Measurements from ENCODE around the gene CACNA1A.
A peak's percentile ranks its signal among the peaks of the same experiment; 100 is the strongest.

CACNA1A gene

DNA sequence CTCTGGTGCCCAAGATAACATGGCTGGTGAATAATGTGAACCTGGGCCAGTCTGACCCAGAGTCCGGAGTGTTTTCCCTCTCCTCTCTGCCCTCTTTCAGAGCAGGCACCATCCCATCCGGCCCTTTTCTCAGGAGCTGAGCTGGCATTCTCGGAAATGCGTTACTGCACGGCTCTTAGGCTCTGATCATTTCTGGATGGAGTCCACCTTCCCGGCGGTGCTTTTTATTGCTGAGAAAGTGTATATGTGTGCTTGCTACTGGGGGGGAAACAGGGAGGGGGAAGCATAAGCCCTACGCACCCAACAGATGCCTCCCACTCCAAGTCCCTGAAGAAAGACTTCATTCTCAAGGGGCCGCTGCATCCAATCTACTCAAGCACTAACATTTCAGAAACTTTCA, 6.6 kb downstream of the CACNA1A start:
- no peak for DNase-seq (ENCODE audit: low read depth)
- H3K4me3 ChIP-seq (ENCODE audit: low read depth, low read length): no peak overlapping the region
- TF ChIP-seq CTCF (conservative IDR thresholded peaks at IDR 0.05; ENCODE audit: low read depth, low read length): no peak

- no peak for DNase-seq (ENCODE audit: low read depth)
- H3K4me3 ChIP-seq (ENCODE audit: low read depth, low read length): no peak overlapping the region
- TF ChIP-seq CTCF (conservative IDR thresholded peaks at IDR 0.05; ENCODE audit: low read depth, low read length): no peak
Observed at GRCh38 chr19:13493516-13494310, 12.6 kb downstream of the CACNA1A start.

- H3K4me3 ChIP-seq (ENCODE audit: low read depth, low read length): no peak overlapping the region
- peak; percentile 17 for DNase-seq (ENCODE audit: low read depth)
- TF ChIP-seq CTCF (conservative IDR thresholded peaks at IDR 0.05; ENCODE audit: low read depth, low read length): no peak
Observed at GRCh38 chr19:13492128-13492527, 14.2 kb downstream of the CACNA1A start.

DNA sequence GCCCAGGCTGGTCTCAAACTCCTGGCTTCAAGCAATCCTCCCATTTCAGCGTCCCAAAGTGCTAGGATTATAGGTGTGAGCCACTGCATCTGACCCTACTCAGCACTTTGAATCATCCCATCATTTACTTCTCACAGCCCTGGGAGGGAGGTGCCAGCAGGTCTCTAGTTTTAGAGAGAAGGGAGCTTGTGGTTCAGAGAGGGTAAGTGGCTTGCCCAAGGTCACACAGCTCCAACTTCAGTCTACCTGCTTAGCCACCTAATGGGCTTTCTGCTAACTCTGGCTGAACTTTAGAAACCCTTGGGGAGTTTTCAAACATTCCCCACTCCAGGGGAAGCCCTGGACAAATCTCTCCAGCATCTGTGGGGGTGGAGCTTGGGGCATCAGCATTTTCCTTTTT, 18.3 kb downstream of the CACNA1A start:
- H3K4me3 ChIP-seq (ENCODE audit: low read depth, low read length): no peak overlapping the region
- no peak for DNase-seq (ENCODE audit: low read depth)
- TF ChIP-seq CTCF (conservative IDR thresholded peaks at IDR 0.05; ENCODE audit: low read depth, low read length): no peak

DNA sequence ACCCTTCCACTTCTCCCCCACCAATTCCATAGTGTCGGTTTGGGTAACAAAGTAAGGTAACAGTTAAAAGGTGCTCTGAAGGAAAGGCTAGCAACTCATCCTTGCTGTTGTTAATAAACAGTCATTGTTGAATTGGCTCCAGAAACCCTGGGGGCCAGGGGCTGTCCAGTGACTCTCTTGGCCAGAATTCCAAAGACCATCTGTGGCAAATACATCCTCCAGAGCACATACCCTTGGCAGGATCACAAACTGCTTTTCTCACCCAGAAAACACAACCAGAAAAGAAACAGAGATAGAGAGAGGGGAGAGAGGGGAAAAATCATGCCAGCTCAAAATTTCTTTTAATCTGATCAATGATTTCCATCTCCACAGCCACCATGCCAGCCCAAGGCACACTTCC, 22.1 kb downstream of the CACNA1A start:
- H3K4me3 ChIP-seq (ENCODE audit: low read depth, low read length): no peak overlapping the region
- no peak for DNase-seq (ENCODE audit: low read depth)
- no peak for TF ChIP-seq CTCF (conservative IDR thresholded peaks at IDR 0.05; ENCODE audit: low read depth, low read length)

DNA sequence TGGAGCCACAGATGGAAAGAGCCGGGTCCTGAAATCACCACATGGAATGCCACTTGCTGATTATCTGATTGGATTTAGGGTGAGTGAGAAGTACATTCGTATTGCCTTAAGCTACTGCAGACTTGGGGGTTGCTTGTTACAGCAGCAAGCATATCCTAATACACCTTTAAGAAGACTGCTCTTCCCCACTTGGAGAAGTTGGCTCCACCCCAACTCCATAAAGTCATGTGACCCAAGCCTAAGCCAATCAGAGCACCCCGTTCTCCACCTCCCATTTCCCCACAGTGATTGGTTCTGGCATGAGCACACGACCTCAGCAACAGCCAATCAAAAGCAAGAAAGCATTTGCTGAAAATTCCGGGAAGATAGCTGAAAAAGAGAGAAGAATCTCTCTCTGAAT, 23.1 kb downstream of the CACNA1A start:
- no peak for TF ChIP-seq CTCF (conservative IDR thresholded peaks at IDR 0.05; ENCODE audit: low read depth, low read length)
- no peak overlapping the region for H3K4me3 ChIP-seq (ENCODE audit: low read depth, low read length)
- DNase-seq (ENCODE audit: low read depth): no peak

DNA sequence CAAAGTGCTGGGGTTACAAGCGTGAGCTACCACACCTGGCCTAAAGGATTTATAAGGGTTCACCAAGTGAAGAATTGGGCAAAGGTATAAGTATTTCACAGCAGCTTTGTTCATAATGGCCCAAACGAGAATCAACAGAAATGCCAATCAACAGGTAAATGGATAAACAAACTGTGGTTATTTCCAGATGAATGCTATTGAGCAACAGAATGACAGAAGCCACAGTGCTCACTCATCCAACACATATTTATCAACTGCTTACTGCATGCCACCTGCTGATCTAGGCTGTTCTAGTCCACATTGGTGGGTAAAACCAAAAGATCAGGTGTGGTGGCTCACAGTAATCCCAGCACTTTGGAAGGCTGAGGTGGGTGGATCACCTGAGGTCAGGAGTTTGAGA, 27.7 kb downstream of the CACNA1A start:
- TF ChIP-seq CTCF (conservative IDR thresholded peaks at IDR 0.05; ENCODE audit: low read depth, low read length): no peak
- H3K4me3 ChIP-seq (ENCODE audit: low read depth, low read length): no peak overlapping the region
- DNase-seq (ENCODE audit: low read depth): no peak

All from choroid plexus epithelial cell (primary cell).